GM21825 (cell line): Measurements from ENCODE around the gene ASTN2.

Experiments
- ATAC-seq: cut with Tn5 transposase; IDR thresholded peaks from one replicate; pipeline ENCODE4 v1.9.1; 2021; ENCODE audit warnings: mild to moderate bottlenecking, moderate library complexity; ENCODE audit not compliant: unreplicated experiment

The ASTN2 gene

GRCh38 chr9:116984111-116984510, 430.7 kb downstream of the ASTN2 start:
- ATAC-seq: no peak

- no peak for ATAC-seq
These were observed 434.2 kb downstream of the ASTN2 start for GRCh38 chr9:116980582-116981120.

- ATAC-seq: no peak
These were observed 435.4 kb downstream of the ASTN2 start for GRCh38 chr9:116979456-116979855.

DNA sequence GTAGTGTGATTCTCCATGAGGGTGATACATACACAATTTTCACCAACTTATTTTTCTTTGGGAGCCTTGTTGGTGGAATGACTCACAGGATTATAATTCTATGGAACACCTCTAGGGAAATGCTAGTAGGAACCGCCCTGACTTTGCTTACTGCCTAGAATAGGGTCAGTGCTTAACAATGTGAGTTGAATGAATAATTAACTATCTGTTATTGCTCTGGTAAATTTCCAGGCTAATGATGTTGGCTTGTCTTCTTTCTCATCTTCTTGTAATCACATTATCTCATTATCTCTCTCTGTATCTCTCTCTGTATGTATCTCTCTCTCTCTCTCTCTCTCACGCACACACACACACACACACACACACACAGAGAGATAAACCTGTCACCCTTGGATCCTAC, 436.7 kb downstream of the ASTN2 start:
- ATAC-seq: no peak

DNA sequence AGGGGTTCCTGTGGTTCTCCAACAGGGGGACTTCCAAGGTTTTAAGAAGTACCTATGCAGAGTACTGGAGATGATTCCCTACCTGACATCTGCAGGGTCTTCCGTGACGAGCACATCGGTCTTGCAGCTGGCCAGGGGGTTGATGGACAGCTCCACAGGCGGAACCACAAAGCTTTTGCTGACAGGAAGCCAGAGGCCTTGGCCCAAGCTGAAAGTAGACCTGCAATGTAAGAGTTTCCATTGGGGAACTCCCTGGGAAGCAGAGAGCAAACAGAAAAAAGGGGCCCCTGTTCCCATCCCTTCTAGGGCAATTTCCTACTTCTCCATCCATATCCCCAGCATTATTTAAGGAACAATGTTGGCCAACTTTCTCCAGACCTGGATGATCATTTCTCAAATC, 439.7 kb downstream of the ASTN2 start:
- no peak for ATAC-seq

GRCh38 chr9:116966199-116966598, 448.7 kb downstream of the ASTN2 start:
- ATAC-seq: no peak

DNA sequence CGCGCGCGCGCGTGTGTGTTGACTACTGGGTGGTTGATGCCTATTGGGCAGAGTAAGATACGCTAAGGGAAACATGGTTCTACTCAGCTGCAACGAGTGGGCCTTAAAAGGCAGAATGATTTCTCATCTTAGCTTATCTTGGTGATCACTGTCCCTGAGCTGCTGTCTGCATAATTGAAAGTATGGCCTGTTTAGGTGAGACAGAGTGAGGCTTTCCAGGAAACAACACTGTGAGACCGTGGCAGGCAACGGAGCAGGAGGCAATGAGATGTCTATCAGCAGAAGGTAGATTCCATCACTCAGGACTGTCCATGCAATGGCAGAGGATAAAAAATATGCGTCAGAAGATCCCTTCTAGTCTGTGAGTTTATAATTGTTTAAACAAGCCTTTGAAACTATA, 450.6 kb downstream of the ASTN2 start:
- ATAC-seq: no peak

GRCh38 chr9:116959809-116960208, 455.0 kb downstream of the ASTN2 start:
- ATAC-seq: no peak

DNA sequence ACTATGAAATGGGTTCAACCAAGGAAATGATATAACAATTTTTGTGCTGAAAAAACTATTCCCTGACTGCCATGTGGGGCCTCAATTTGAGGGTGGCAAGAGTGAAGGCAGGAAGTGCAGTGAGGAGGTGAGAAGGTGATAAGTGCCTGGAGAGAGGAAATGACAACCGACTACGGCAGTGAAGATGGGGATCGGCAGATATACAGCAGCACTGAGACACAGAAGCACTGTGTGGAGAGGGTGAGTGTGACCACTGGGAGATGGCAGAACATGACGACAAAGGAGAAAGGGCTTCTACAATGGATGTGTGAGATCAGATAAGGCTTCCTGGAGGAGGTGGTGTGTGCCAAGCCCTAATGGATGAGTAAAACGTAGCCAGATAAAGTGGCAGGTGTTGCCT, 456.0 kb downstream of the ASTN2 start:
- ATAC-seq: no peak

DNA sequence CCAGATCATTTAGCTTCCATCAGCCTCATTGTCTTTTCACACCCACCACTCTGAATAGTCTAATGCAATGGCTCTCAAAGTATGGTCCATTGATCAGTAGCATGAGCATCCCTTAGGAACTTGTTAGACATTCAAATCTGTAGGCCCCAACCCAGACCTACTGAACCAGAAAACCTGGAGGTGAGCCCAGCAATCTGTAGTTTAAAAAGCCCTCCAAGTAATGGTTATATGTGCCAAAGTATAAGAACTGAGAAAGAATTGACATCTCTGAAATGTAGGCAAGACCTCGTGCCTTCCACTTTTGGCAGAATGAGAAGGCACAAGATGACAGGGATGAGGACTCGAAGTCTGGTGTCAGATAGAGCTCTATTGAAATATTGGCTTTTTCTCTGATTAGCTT, 460.1 kb downstream of the ASTN2 start:
- no peak for ATAC-seq

DNA sequence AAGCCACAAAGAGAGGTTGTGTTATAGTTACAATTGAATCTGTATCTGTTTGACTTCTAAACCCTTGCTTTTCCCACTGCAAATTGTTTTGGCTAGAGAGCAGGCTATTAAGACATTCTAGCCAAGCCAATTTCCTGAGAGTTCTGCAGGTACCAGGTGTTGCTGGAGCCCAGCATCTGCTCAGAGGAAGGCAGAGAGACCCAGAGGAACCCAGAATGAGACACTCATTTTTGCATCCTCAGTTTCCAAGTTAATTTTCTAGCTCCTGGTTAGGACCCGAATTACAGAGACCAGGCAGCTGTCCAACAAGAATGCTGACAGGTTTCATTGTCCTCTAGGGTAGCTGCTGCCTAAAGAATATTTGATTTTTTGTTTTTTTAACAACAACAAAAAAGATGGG, 461.6 kb downstream of the ASTN2 start:
- ATAC-seq: no peak

- ATAC-seq: no peak
These were observed 462.4 kb downstream of the ASTN2 start for GRCh38 chr9:116952436-116952810.

- ATAC-seq: peak; percentile 80
These were observed 463.0 kb downstream of the ASTN2 start for GRCh38 chr9:116951588-116952435.

- no peak for ATAC-seq
These were observed 469.0 kb downstream of the ASTN2 start for GRCh38 chr9:116945817-116946216.

DNA sequence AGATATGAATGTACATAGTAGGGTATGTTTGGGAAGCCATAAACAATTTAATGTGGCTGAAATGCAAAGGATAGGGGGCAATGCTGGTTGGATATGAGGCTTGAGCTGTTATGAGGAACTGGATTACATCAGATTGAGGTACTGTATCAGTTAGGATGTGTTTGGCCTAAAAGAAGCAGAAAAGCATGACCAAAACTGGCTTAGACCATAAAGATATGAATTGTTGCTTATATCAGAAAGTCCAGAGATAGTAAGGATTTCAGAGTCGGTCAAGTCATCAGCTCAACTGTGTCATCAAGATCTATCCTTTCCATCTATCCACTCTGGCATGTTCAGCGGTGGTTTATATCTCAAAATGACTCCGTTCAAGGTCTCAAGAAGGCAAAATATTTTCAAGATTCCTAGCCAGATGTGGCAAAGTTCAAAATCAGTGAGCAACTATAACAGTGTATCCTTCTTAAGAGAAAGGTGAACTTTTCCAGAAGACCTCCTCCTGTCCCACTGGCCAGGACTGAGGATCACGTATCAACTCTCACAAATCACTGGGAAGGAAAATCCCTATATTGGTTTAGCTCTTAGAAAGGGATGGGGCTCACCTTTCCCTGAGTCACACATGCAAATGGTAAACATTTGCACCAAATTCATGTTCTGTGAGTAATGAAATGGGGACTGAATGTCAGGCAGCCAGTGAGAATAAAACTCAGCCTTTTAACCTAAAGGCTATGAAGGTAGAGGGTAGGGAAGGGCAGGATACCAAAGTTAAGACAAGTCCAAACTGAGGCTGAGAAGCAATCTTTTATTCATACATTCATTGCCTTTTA, 469.9 kb downstream of the ASTN2 start:
- ATAC-seq: no peak

GRCh38 chr9:116943970-116944369, 470.9 kb downstream of the ASTN2 start:
- no peak for ATAC-seq

DNA sequence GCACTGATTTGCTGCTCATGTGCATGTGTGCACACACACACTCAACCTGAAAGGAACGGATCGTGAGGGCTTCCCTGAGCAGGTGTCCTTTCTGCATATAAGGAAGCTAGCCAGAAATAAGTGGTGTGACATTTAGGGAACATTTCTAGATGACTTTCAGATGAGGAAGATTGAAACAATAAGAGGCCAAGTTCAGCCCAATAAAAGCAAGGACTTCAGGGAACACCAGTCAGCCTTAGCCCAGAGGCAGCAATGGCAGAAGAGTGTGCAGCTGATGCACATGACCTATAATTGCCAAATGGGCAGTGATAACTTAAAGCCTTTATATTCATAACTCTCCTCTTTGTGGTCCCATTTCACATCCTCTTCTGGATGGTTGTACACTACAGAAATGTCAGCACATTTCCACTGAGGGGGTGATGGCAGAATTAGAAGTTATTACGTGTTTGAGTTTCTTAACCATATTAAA, 472.2 kb downstream of the ASTN2 start:
- no peak for ATAC-seq

- no peak for ATAC-seq
These were observed 473.6 kb downstream of the ASTN2 start for GRCh38 chr9:116941266-116941665.

DNA sequence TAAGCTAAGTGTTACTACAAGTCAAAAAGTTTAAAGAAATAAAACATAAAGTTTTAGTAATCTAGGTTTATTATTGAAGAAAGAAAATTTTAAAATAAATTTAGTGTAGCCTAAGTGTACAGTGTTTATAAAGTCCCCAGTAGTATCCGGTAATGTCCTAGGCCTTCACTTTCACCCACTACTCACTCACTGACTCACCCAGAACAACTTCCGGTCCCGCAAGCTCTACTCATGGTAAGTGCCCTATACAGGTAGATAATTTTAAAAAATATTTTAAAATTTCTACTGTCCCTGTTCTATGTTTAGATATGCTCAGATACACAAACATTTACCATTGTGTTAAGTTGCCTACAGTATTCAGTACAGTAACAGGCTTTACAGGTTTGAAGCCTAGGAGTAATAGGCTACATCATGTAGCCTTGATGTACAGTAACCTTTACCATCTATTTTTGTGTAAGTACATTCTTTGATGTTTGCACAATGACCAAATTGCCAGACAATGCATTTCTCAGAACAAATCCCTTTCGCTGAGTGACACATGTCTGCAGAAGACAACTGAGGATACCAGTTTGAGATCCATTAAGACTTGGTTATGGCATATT, 474.1 kb downstream of the ASTN2 start:
- ATAC-seq: no peak

- no peak for ATAC-seq
These were observed 475.2 kb downstream of the ASTN2 start for GRCh38 chr9:116939614-116940013.

DNA sequence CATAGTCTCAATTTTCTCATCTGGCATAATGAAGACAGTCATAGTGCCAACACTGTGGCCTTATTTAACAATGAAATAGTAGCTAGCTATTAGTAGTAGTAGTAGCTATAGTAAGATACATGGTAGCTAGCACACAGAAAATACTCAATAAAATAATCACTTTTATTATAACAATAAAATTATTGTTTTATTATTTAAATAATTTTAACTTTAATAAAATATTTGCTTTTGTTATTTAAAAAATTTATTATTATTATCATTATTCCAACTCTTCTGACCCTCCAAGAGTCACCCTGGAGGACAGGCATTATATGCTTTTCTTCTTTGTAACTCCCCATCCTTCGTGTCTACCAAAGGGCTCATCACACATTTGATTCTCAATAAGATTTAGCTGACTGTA, 475.7 kb downstream of the ASTN2 start:
- no peak for ATAC-seq
